Measurements from ENCODE around the gene MIOX.

MIOX gene

GRCh38 chr22:50486561-50487289, at the start of gene MIOX:
Gene MIOX, plus strand, starts transcription at chr22:50486859. Its CDS starts 39 bp downstream, at chr22:50486898.
- DNase-seq (ENCODE audit: low read depth): no peak

DNA sequence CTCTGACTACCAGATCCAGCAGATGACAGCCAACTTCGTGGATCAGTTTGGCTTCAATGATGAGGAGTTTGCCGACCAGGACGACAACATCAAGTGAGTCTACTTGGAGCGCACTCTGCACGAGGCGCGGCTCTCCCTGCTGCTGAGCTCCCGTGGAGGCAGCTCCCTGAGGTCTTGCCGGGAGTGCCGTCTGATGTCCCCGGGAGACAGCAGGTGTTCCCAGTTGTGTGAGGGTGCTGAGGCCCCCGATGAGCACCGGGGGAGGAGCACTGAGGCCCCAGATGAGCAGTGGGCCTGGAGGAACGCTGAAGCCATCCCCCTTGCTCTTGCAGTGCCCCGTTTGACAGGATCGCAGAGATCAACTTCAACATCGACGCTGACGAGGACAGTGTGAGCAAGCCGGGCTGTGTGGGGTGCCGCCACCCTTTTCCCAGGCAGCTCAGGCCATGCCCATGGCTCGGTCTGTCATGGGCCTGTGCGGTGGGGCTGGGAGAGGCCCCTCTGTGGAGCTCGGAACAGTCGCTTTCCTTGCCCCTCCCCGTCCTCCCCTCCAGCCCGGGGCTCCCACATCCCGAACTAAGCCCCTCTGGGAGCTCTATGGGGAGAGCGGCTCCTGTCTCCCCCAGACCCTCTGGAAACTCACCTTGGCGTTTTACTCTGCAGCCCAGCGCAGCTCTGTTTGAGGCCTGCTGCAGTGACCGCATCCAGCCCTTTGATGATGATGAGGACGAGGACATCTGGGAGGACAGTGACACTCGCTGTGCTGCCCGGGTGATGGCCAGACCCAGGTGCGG, 49.0 kb upstream of the MIOX start:
- no peak for DNase-seq (ENCODE audit: low read depth)

DNA sequence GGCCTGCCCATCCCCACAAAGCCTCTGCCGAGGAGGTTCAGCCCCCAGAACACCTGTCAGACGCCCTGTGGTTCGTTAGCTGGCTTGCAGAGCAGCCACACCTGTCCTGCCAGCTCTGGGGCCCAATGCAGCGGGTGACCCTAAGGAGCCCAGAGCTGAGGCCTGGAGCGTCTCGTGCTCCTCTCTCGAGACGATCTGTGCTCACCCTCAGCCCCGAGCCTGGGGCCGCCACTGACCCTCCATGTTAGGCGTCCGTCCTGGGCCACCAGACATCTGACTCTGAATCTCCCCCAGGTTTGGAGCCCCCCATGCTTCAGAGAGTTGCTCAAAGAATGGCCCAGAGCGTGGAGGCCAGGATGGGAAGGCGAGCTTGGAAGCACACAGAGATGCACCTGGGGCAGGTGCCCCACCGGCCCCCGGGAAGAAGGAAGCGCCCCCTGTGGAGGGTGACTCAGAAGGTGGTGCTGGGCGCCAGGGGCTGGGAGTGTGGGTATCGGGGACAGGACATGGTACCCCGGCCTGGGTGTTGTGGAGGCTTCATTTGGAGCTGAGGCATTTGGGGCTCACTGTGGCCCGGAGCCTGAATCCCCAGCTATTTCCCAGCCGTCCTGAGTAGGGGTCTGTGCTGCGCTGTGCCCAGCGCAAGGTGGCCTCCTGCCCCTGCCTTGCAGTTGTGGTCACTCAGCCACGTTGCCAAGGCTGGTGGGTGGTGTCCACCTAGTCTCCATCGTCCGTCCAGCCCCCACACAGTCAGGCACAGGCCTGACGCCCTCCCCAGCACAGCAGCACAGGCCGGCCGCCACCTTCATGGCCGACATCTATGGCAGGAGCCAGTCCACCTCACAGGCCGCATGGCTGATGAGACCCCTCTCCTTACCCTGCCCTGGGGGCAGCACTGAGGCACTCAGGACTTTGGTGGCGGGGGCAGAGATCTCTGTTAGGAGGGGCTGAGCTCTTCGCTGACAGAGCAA, 48.1 kb upstream of the MIOX start:
- no peak for DNase-seq (ENCODE audit: low read depth)

- no peak for DNase-seq (ENCODE audit: low read depth)
Observed at GRCh38 chr22:50439314-50439870, 47.3 kb upstream of the MIOX start.

GRCh38 chr22:50439871-50440331, 46.8 kb upstream of the MIOX start:
- no peak for DNase-seq (ENCODE audit: low read depth)

GRCh38 chr22:50440544-50441249, 46.0 kb upstream of the MIOX start:
- DNase-seq (ENCODE audit: low read depth): no peak

GRCh38 chr22:50441428-50441993, 45.1 kb upstream of the MIOX start:
- DNase-seq (ENCODE audit: low read depth): no peak

DNA sequence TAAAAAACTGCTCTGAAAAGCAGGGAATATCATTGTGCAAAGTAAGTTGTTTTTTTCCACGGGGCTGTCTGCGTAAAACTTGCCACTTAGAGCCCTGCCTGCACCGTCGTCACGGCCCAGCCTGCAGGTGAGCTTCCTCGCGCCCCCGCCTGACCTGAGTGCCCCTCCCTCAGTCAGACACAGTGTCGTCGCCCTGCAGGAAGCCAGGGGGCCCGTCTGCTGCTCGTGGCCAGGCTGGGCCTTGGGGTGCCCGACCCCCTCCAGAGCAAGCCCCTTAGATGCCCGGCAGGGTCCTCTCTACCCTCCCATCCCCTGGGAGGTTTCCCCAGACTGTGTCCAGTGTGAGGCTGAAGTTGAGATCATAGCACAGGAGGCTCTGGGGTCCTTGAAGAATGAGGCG, 43.5 kb upstream of the MIOX start:
- no peak for DNase-seq (ENCODE audit: low read depth)

GRCh38 chr22:50443801-50444625, 42.6 kb upstream of the MIOX start:
- DNase-seq (ENCODE audit: low read depth): no peak

DNA sequence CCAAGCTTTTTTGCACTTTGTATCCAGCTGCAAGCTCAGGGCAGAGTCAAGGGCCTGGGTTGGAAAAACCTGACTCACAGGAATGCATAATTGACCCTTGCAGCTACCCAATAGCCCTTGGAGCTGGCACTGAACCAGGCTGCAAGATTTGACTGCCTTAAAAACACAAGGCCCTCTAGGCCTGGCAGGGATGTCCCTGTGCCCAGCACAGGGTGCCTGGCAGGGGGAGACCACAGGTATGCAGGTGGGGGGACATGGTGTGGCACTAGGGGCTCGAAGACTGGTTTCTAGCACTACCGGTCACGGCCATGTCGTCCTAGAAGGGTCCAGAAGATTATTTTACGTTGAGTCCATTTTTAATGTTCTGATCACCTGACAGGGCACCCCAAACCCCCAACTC, 42.0 kb upstream of the MIOX start:
- no peak for DNase-seq (ENCODE audit: low read depth)

- DNase-seq (ENCODE audit: low read depth): peak; percentile 15
Observed at GRCh38 chr22:50445071-50445879, 41.4 kb upstream of the MIOX start.

GRCh38 chr22:50445880-50446707, 40.6 kb upstream of the MIOX start:
- DNase-seq (ENCODE audit: low read depth): no peak

GRCh38 chr22:50446708-50447575, 39.7 kb upstream of the MIOX start:
- DNase-seq (ENCODE audit: low read depth): no peak

DNA sequence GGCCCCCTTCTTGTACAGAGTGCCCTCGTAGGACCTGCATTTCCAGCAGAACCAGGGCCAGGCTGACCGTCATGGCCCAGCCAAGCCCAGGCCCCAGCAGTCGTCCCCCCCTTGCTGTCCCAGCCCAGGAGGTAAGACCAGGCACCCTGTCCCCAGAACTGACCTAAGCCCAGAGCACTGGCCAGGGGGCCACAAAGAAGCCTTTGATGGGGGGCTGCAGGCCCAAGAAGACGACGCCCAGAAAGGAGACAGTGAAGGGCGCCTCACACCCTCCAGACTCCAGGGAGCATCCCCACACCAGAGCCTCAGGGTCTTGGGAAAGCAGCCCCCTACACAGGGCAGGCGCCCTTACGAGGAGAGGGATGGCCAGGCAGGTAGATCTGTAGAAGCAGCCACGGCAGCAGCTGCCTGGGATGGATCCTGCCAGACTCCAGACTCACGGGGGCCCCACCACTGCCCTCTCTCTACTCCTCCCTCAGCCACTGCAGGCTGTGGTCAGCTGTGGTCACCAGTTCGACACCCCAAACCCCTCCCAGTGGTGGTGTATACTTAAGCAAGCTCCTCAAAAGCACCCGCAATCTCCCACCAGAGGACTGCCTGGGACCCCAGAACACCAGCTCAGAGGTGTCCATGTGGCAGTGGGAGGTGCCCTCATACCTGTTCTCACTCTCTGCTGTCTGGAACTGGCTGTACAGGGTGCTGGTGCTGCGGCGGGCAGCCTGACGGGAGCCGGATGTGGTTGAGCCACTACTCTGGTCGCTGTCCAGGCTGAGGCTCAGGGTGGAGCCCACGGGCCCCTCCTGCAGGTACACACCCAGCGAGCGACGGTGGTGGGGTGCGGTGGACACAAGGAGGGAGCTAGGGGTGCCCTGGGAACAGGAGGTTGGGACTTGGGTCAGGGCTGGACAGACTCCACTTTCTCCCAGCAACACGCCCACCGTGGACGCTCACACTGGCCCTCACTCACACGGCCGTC, 38.8 kb upstream of the MIOX start:
- DNase-seq (ENCODE audit: low read depth): no peak

- DNase-seq (ENCODE audit: low read depth): no peak
Observed at GRCh38 chr22:50452649-50453048, 34.0 kb upstream of the MIOX start.

- DNase-seq (ENCODE audit: low read depth): no peak
Observed at GRCh38 chr22:50454556-50455075, 32.0 kb upstream of the MIOX start.
